ENCODE results near the gene HRH2. TPM values are rescaled to one million over a fixed set of nuclear protein-coding genes. Genes with fewer than 3 reads are reported as not detected.

HRH2 gene
- total and polyA plus RNA-seq, 9 of the 15 experiments (the other 6 are each of a cell fraction or from before 2014, with no cell fraction given): 0.04 TPM; not detected in 8

DNA sequence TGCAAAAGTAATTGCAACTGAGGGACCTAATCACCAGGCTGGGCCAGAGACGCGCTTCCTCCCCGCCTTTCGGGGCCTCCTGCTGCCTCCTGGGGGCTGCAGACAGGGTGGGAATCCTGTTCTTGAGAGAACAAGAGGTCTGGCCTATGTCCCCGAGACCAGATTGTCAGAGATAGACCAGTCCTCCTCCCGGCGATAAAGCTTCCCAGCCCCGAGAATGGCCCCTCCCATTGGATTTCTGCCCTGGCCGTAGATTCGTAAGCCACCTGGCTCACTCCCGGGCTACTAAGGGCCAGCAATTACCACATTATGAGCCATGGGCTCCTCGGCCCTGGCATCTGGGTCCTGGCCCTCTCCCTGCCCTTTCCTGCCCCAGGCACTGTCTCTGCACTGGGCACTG, 70.4 kb downstream of the HRH2 start:
- Histone ChIP-seq H3K36me3 (ENCODE audit: control insufficient read depth, insufficient read depth, low read length) (no peaks in the 10 kb centered on the region), H4K20me1 (replicated peaks; ENCODE audit: control insufficient read depth, insufficient read depth, low read length) (0 out of 2 replicates have a peak, but pooled peaks cover 4% of the 10 kb centered on the region), H3K27me3 (ENCODE audit: control insufficient read depth in 2 of 2, insufficient read depth in 2 of 2, low read length in 2 of 2) (peaks cover 0 to 22% of the 10 kb centered on the region in 2 experiments; a peak in 2 of 5 replicates), H3K79me2 (ENCODE audit: control insufficient read depth, insufficient read depth, low read length) (no peaks in the 10 kb centered on the region), H3K9me3 (replicated peaks; ENCODE audit: control insufficient read depth, insufficient read depth, low read depth, low read length) (no peaks in the 10 kb centered on the region), H2AFZ (ENCODE audit: low read depth, low read length) (no peak overlapping the region), H3K27ac (ENCODE audit: extremely low read depth, low read depth, low read length) (no peak overlapping the region), H3K9ac (ENCODE audit: insufficient read depth in 1 of 2, low read depth in 2 of 2, low read length in 2 of 2) (no peak overlapping the region), H3K9me1 (ENCODE audit: control insufficient read depth, insufficient read depth, low read length) (no peaks in the 10 kb centered on the region), H3K4me1 (replicated peaks in 1 of 2; ENCODE audit: control insufficient read depth in 2 of 2, insufficient read depth in 2 of 2, low read length in 2 of 2) (peaks cover 0 to 7% of the 10 kb centered on the region in 2 experiments; a peak in 2 of 5 replicates), H3K4me3 (no peak overlapping the region), H3K4me2 (ENCODE audit: insufficient read depth, low read length) (no peak overlapping the region)
- intact Hi-C loops (cut with micrococcal nuclease) (loop anchor here (5.0 kb wide), 1 partner anchor 144 kb away; the partner anchor contains the start of gene CPLX2), in situ Hi-C loops (cut with MboI) (loop anchor here (25.0 kb wide), 2 partner anchors 859 to 1384 kb away; no protein-coding TSS in a partner anchor)
- FAIRE-seq (no peak), ATAC-seq (no peak), DNase-seq (ENCODE audit: extremely low read depth in 1 of 4, low spot score in 3 of 4) (no peak)
- TF ChIP-seq EP400 (IDR thresholded peaks at IDR 0.05) (no peak), BACH1 (tag; IDR thresholded peaks at IDR 0.05) (no peak), ZSCAN32 (CRISPR knock-in tag; IDR thresholded peaks at IDR 0.05) (no peak), STAT5B (CRISPR knock-in tag; IDR thresholded peaks at IDR 0.05) (no peak), NR2C1 (IDR thresholded peaks at IDR 0.05) (no peak), NR2C1 (tag; IDR thresholded peaks at IDR 0.05) (no peak), PHTF2 (CRISPR knock-in tag; IDR thresholded peaks at IDR 0.05) (no peak), RBM17 (IDR thresholded peaks at IDR 0.05; ENCODE audit: borderline replicate concordance, low read depth, low read length) (no peak), FUS (optimal IDR thresholded peaks at IDR 0.05; ENCODE audit: low read depth, low read length) (no peak)
- 5% methylated on average over 12 of the region's 12 CpGs for WGBS (ENCODE audit: insufficient coverage, low coverage, missing lambda C conversion rate)
- POLR2A ChIA-PET: no interaction called here
- BruUV-seq (replicated peaks): no TSS peak
- CTCF ChIA-PET (ENCODE audit: low intra/inter-chr PET ratio): no interaction called here
